SU-DHL-6 (cell line): ENCODE data around the gene SCLY.

ENCODE experiments used
- EZH2phosphoT487 ChIP-seq: fragments of 200-600 bp; sonication (generic), shearing (Covaris generic); conservative IDR thresholded peaks from 2 replicates; pipeline ENCODE4 v1.6.1; 2018; ENCODE audit warnings: mild to moderate bottlenecking, antibody characterized with exemption, low read length, moderate library complexity, mixed read lengths
- TF ChIP-seq, protein P1 (sequence below): fragments of 200-600 bp; sonication (generic); IDR thresholded peaks from one replicate; pipeline ENCODE4 v1.5.1; 2017; ENCODE audit warnings: antibody characterized with exemption, mild to moderate bottlenecking, low read length, moderate library complexity; ENCODE audit not compliant: insufficient read depth, poor library complexity, severe bottlenecking

DNA sequence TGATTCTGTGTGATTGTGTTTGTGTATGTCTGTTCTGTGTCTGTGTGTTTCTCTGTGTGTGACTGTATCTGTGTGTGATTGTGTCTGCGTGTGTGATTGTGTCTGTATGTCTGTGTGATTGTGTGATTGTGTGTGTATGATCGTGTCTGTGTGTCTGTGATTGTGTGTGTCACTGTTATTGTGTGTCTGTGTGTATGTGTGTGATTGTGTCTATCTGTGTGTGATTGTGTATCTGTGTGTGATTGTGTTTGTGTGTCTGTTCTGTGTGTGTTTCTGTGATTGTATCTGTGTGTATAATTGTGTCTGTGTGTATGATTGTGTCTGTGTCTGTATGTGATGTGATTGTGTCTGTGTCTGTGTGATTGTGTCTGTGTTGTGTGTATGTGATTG, 66.0 kb downstream of the SCLY start:
- TF ChIP-seq, protein P1, sequence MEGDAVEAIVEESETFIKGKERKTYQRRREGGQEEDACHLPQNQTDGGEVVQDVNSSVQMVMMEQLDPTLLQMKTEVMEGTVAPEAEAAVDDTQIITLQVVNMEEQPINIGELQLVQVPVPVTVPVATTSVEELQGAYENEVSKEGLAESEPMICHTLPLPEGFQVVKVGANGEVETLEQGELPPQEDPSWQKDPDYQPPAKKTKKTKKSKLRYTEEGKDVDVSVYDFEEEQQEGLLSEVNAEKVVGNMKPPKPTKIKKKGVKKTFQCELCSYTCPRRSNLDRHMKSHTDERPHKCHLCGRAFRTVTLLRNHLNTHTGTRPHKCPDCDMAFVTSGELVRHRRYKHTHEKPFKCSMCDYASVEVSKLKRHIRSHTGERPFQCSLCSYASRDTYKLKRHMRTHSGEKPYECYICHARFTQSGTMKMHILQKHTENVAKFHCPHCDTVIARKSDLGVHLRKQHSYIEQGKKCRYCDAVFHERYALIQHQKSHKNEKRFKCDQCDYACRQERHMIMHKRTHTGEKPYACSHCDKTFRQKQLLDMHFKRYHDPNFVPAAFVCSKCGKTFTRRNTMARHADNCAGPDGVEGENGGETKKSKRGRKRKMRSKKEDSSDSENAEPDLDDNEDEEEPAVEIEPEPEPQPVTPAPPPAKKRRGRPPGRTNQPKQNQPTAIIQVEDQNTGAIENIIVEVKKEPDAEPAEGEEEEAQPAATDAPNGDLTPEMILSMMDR, result no peak
- TF ChIP-seq EZH2phosphoT487, result no peak
